OCI-LY1 (cell line): ENCODE measurements around the gene MZB1.

Source experiments
- CTCF ChIP-seq: fragments of 200-600 bp; sonication (generic), shearing (Covaris generic); IDR thresholded peaks from 2 replicates; pipeline ENCODE4 v1.5.1; 2017; ENCODE audit warnings: mild to moderate bottlenecking, antibody characterized with exemption, low read length, moderate library complexity, mixed read lengths
- EZH2 ChIP-seq: fragments of 200-600 bp; sonication (generic), shearing (Covaris generic); IDR thresholded peaks from 2 replicates; pipeline ENCODE4 v1.8.0; 2017; ENCODE audit warnings: borderline replicate concordance, mixed run types, mild to moderate bottlenecking, antibody characterized with exemption, low read length, moderate library complexity, mixed read lengths

- TF ChIP-seq EZH2 (no peak), CTCF (no peak)
Measured at GRCh38 chr5:139341187-139341688, 48.5 kb downstream of the MZB1 start.
